T-helper 2 cell (primary cell): ENCODE results near the gene PEMT.

Experiments
- DNase-seq, 5 experiments: peaks; one replicate each; pipeline versions ENCODE4 v3.0.0 to v3.0.0-alpha.2; 2012 to 2022

The PEMT gene

GRCh38 chr17:17605083-17605728 is 13.7 kb upstream of the PEMT start:
- no peak for DNase-seq

GRCh38 chr17:17603895-17604225 is 12.4 kb upstream of the PEMT start:
- DNase-seq: no peak

GRCh38 chr17:17603178-17603894 is 11.8 kb upstream of the PEMT start:
- no peak for DNase-seq

- no peak for DNase-seq
These were observed 8.5 kb upstream of the PEMT start for GRCh38 chr17:17599965-17600364.

- DNase-seq: no peak
These were observed 6.5 kb upstream of the PEMT start for GRCh38 chr17:17598003-17598402.

GRCh38 chr17:17595755-17596154 is 4.2 kb upstream of the PEMT start:
- no peak for DNase-seq

- no peak for DNase-seq
These were observed 1.7 kb upstream of the PEMT start for GRCh38 chr17:17593222-17593620.

GRCh38 chr17:17590883-17591354 is 589 bp downstream of the PEMT start:
- no peak for DNase-seq

GRCh38 chr17:17590141-17590751 is 1.3 kb downstream of the PEMT start:
- no peak for DNase-seq

GRCh38 chr17:17587614-17588337 is 3.7 kb downstream of the PEMT start:
- DNase-seq: no peak

- no peak for DNase-seq
These were observed 9.1 kb downstream of the PEMT start for GRCh38 chr17:17582372-17582771.

GRCh38 chr17:17581509-17581908 is 10.0 kb downstream of the PEMT start:
- DNase-seq: no peak

GRCh38 chr17:17580662-17581470 is 10.6 kb downstream of the PEMT start:
- no peak for DNase-seq

GRCh38 chr17:17579691-17580090 is 11.8 kb downstream of the PEMT start:
- no peak for DNase-seq

- no peak for DNase-seq
These were observed 14.1 kb downstream of the PEMT start for GRCh38 chr17:17577373-17577772.

GRCh38 chr17:17576772-17577234 is 14.7 kb downstream of the PEMT start:
- DNase-seq: no peak

GRCh38 chr17:17575360-17576251 is 15.9 kb downstream of the PEMT start:
- no peak for DNase-seq

GRCh38 chr17:17573912-17574311 is 17.6 kb downstream of the PEMT start:
- no peak for DNase-seq

- DNase-seq: no peak
These were observed 19.3 kb downstream of the PEMT start for GRCh38 chr17:17572010-17572785.
